OCI-LY3 (cell line): ENCODE measurements around the gene COL1A1.

Source experiments
- H2AFZ ChIP-seq: fragments of 200-600, 300-600 bp; shearing (Covaris generic); 2 replicates; pipeline ENCODE4 v1.6.0; 2014; ENCODE audit warnings: antibody characterized with exemption, low read depth, low read length
- H3K27ac ChIP-seq: fragments of 200-600, 300-600 bp; sonication (generic); 2 replicates; pipeline ENCODE4 v1.5.1; 2014; ENCODE audit warnings: mild to moderate bottlenecking, low read length, moderate library complexity, mixed read lengths
- H3K27me3 ChIP-seq: fragments of 200-600, 300-600 bp; sonication (generic); 2 replicates; pipeline ENCODE4 v1.6.1; 2014; ENCODE audit warnings: low read depth, low read length, mixed read lengths
- H3K36me3 ChIP-seq: fragments of 200-600, 300-600 bp; sonication (generic); replicated peaks from 2 replicates; pipeline ENCODE3; 2014; ENCODE audit warnings: low read depth, low read length, mixed read lengths
- H3K4me1 ChIP-seq: fragments of 300-600, 200-600 bp; sonication (generic); 2 replicates; pipeline ENCODE4 v1.6.1; 2014; ENCODE audit warnings: low read length, mixed read lengths
- H3K4me2 ChIP-seq: fragments of 200-600, 300-600 bp; sonication (generic); 2 replicates; pipeline ENCODE4 v1.6.1; 2014; ENCODE audit warnings: low read length, mixed read lengths
- H3K4me3 ChIP-seq: fragments of 300-600, 200-600 bp; sonication (generic); 2 replicates; pipeline ENCODE4 v1.5.1; 2014; ENCODE audit warnings: antibody characterized with exemption, mild to moderate bottlenecking, low read length, moderate library complexity
- H3K79me2 ChIP-seq: fragments of 300-600, 200-600 bp; shearing (Covaris generic); 2 replicates; pipeline ENCODE4 v1.6.1; 2014; ENCODE audit warnings: mild to moderate bottlenecking, low read length, mixed read lengths
- H3K9ac ChIP-seq: fragments of 300-600, 200-600 bp; shearing (Covaris generic); 2 replicates; pipeline ENCODE4 v1.6.0; 2014; ENCODE audit warnings: mild to moderate bottlenecking, low read length, moderate library complexity
- H3K9me3 ChIP-seq: fragments of 200-600, 300-600 bp; shearing (Covaris generic); 2 replicates; pipeline ENCODE4 v1.6.1; 2014; ENCODE audit warnings: low read length, mixed read lengths; ENCODE audit not compliant: insufficient read depth
- H4K20me1 ChIP-seq: fragments of 200-600, 300-600 bp; sonication (generic); 2 replicates; pipeline ENCODE4 v1.6.1; 2016; ENCODE audit warnings: low read length, mixed read lengths; ENCODE audit not compliant: insufficient read depth
- CTCF ChIP-seq: fragments of 200-600, 300-600 bp; sonication (generic); IDR thresholded peaks from 2 replicates; pipeline ENCODE4 v1.5.1; 2014; ENCODE audit warnings: antibody characterized with exemption, low read length, low read depth
- EZH2phosphoT487 ChIP-seq: fragments of 200-600 bp; shearing (Covaris generic); IDR thresholded peaks from 2 replicates; pipeline ENCODE4 v1.6.1; 2018; ENCODE audit warnings: antibody characterized with exemption, mixed run types, low read depth

COL1A1 gene

GRCh38 chr17:50240851-50241250, 39.4 kb upstream of the COL1A1 start:
- TF ChIP-seq EZH2phosphoT487 (no peak), CTCF (no peak)
- Histone ChIP-seq H4K20me1 (no peaks in the 10 kb centered on the region), H3K4me3 (no peak overlapping the region), H3K27ac (no peak overlapping the region), H2AFZ (no peak overlapping the region), H3K4me2 (no peak overlapping the region), H3K79me2 (no peaks in the 10 kb centered on the region), H3K36me3 (no peaks in the 10 kb centered on the region), H3K9ac (no peak overlapping the region), H3K4me1 (no peaks in the 10 kb centered on the region), H3K9me3 (no peaks in the 10 kb centered on the region), H3K27me3 (peaks cover 32% of the 10 kb centered on the region)

GRCh38 chr17:50239937-50240336, 38.5 kb upstream of the COL1A1 start:
- peaks cover 35% of the 10 kb centered on the region for H3K27me3 ChIP-seq
- H3K4me1 ChIP-seq = no peaks in the 10 kb centered on the region
- no peaks in the 10 kb centered on the region for H3K36me3 ChIP-seq
- no peaks in the 10 kb centered on the region for H4K20me1 ChIP-seq
- H3K9ac ChIP-seq = no peak overlapping the region
- H2AFZ ChIP-seq = no peak overlapping the region
- TF ChIP-seq EZH2phosphoT487 (no peak), CTCF (no peak)
- H3K27ac ChIP-seq = no peak overlapping the region
- 0 out of 2 replicates have a peak, but pooled peaks cover 3% of the 10 kb centered on the region for H3K9me3 ChIP-seq
- H3K4me2 ChIP-seq = no peak overlapping the region
- no peaks in the 10 kb centered on the region for H3K79me2 ChIP-seq
- no peak overlapping the region for H3K4me3 ChIP-seq

- H3K4me3 ChIP-seq = no peak overlapping the region
- H3K27ac ChIP-seq = no peak overlapping the region
- peaks cover 39% of the 10 kb centered on the region for H3K27me3 ChIP-seq
- H3K4me1 ChIP-seq = no peaks in the 10 kb centered on the region
- H3K9me3 ChIP-seq = 0 out of 2 replicates have a peak, but pooled peaks cover 3% of the 10 kb centered on the region
- H3K4me2 ChIP-seq = no peak overlapping the region
- no peak overlapping the region for H2AFZ ChIP-seq
- TF ChIP-seq CTCF (no peak), EZH2phosphoT487 (no peak)
- H3K9ac ChIP-seq = no peak overlapping the region
- no peaks in the 10 kb centered on the region for H4K20me1 ChIP-seq
- H3K36me3 ChIP-seq = no peaks in the 10 kb centered on the region
- no peaks in the 10 kb centered on the region for H3K79me2 ChIP-seq
Observed at GRCh38 chr17:50238601-50239280, 37.3 kb upstream of the COL1A1 start.

GRCh38 chr17:50237901-50238300, 36.5 kb upstream of the COL1A1 start:
- Histone ChIP-seq H4K20me1 (no peaks in the 10 kb centered on the region), H3K4me3 (no peak overlapping the region), H3K79me2 (no peaks in the 10 kb centered on the region), H3K36me3 (no peaks in the 10 kb centered on the region), H3K9ac (no peak overlapping the region), H2AFZ (no peak overlapping the region), H3K27ac (no peak overlapping the region), H3K4me2 (no peak overlapping the region), H3K27me3 (peaks cover 39% of the 10 kb centered on the region), H3K9me3 (0 out of 2 replicates have a peak, but pooled peaks cover 3% of the 10 kb centered on the region), H3K4me1 (no peaks in the 10 kb centered on the region)
- TF ChIP-seq CTCF (no peak), EZH2phosphoT487 (no peak)
